HepG2 (cell line): ENCODE data around the gene FCHO2. TPM values are rescaled to one million over a fixed set of nuclear protein-coding genes. Genes with fewer than 3 reads are reported as not detected.

Experiments used
- AGO2 ChIP-seq: fragments of 200-400 bp; formaldehyde crosslinking; optimal IDR thresholded peaks from 2 replicates; pipeline ENCODE3; 2017; ENCODE audit warnings: mild to moderate bottlenecking, low read depth, low read length, moderate library complexity
- ATF1 ChIP-seq: IDR thresholded peaks from 2 replicates; pipeline ENCODE4 v1.6.1; 2016; ENCODE audit warnings: mild to moderate bottlenecking, control low read depth
- DBP ChIP-seq: sonication (generic); formaldehyde crosslinking; IDR thresholded peaks from 2 replicates; pipeline ENCODE4 v1.4.0; 2020; ENCODE audit warnings: missing genetic modification reagents; ENCODE audit errors: not compliant biosample characterization
- ESRRA ChIP-seq: sonication (generic); formaldehyde crosslinking; IDR thresholded peaks from 2 replicates; pipeline ENCODE4 v1.5.1; 2020; ENCODE audit warnings: mild to moderate bottlenecking, low read depth, missing genetic modification reagents
- ETV5 ChIP-seq: IDR thresholded peaks from 2 replicates; pipeline ENCODE4 v1.6.1; 2018; ENCODE audit warnings: missing biosample characterization, missing genetic modification reagents, inconsistent platforms, borderline replicate concordance
- FOSL1 ChIP-seq: sonication (generic); formaldehyde crosslinking; IDR thresholded peaks from 2 replicates; pipeline ENCODE4 v1.9.0; 2021; ENCODE audit warnings: missing genetic modification reagents, borderline replicate concordance
- FOXM1 ChIP-seq: sonication (generic); formaldehyde crosslinking; IDR thresholded peaks from 2 replicates; pipeline ENCODE4 v1.5.0; 2020; ENCODE audit warnings: missing genetic modification reagents
- GABPA ChIP-seq, 2 experiments: IDR thresholded peaks; 2 replicates each; pipeline ENCODE4 v1.6.1; 2011 to 2016; ENCODE audit warnings: low read depth in 2 of 2, low read length in 1 of 2, missing biosample characterization in 1 of 2, missing genetic modification characterization in 1 of 2
- HCFC1 ChIP-seq: fragments of 150-350 bp; IDR thresholded peaks from 2 replicates; pipeline ENCODE4 v1.6.1; 2014; ENCODE audit warnings: low read depth, low read length
- MTA3 ChIP-seq: sonication (generic); formaldehyde crosslinking; IDR thresholded peaks from 2 replicates; pipeline ENCODE4 v1.4.0; 2020; ENCODE audit warnings: missing genetic modification reagents
- NFIC ChIP-seq: IDR thresholded peaks from 2 replicates; pipeline ENCODE4 v1.6.1; 2012; ENCODE audit warnings: mild to moderate bottlenecking, low read length, inconsistent platforms
- NR3C1 ChIP-seq: sonication (generic); formaldehyde crosslinking; IDR thresholded peaks from 2 replicates; pipeline ENCODE4 v1.4.0; 2020; ENCODE audit warnings: missing genetic modification reagents
- REST ChIP-seq, 2 experiments: IDR thresholded peaks; 2 replicates each; pipeline ENCODE4 v1.6.1; 2011 to 2012; ENCODE audit warnings: low read length in 2 of 2, borderline replicate concordance in 1 of 2, low read depth in 1 of 2, mild to moderate bottlenecking in 1 of 2, moderate library complexity in 1 of 2
- RFXANK ChIP-seq: IDR thresholded peaks from 2 replicates; pipeline ENCODE4 v1.6.1; 2016
- STAT6 ChIP-seq: sonication (generic); formaldehyde crosslinking; IDR thresholded peaks from 2 replicates; pipeline ENCODE4 v1.4.0; 2020; ENCODE audit warnings: missing genetic modification reagents, mild to moderate bottlenecking, borderline replicate concordance
- TCF7L2 ChIP-seq: IDR thresholded peaks from 2 replicates; pipeline ENCODE4 v1.6.1; 2011; ENCODE audit warnings: mild to moderate bottlenecking, low read depth, low read length, moderate library complexity
- ZMYM4 ChIP-seq: sonication (generic); formaldehyde crosslinking; IDR thresholded peaks from 2 replicates; pipeline ENCODE4 v1.8.1; 2023; ENCODE audit warnings: mild to moderate bottlenecking, missing genetic modification reagents
- ZNF530 ChIP-seq: sonication (generic); formaldehyde crosslinking; IDR thresholded peaks from 2 replicates; pipeline ENCODE4 v1.5.0; 2020; ENCODE audit warnings: low read depth, mild to moderate bottlenecking, missing genetic modification reagents
- ZNF550 ChIP-seq: sonication (generic); formaldehyde crosslinking; IDR thresholded peaks from 2 replicates; pipeline ENCODE4 v1.4.0; 2020; ENCODE audit warnings: mild to moderate bottlenecking, missing genetic modification reagents, borderline replicate concordance
- ZNF577 ChIP-seq: sonication (generic); formaldehyde crosslinking; IDR thresholded peaks from 2 replicates; pipeline ENCODE4 v1.4.0; 2020; ENCODE audit warnings: mild to moderate bottlenecking, low read depth, missing genetic modification reagents, borderline replicate concordance
- ZNF879 ChIP-seq: sonication (generic); formaldehyde crosslinking; IDR thresholded peaks from 2 replicates; pipeline ENCODE4 v1.8.1; 2023; ENCODE audit warnings: missing genetic modification reagents
- polyA plus RNA-seq, 8 experiments: library from polyadenylated mRNA; depleted of rRNA in 3 of 8; stranded (reverse) in 7 of 8; unstranded in 1 of 8; fragments of >200 nt; fragmentation: Illumina TruSeq in 4 of 8; extraction: Trizol in 4 of 8; gene quantifications; 2 replicates each; pipeline versions ENCODE4 v1.2.1 to v1.2.3, GENCODE V29; 2011 to 2016; ENCODE audit warnings: low read depth in 4 of 8, missing spikeins in 1 of 8, mixed read lengths in 1 of 8; ENCODE audit not compliant: insufficient read depth in 1 of 8
- total RNA-seq, 5 experiments: library from RNA; depleted of rRNA; stranded (reverse); fragments of >200 nt; fragmentation: Illumina TruSeq; extraction: Trizol; gene quantifications; 2 replicates each; pipeline ENCODE4 v1.2.3, GENCODE V29; 2016; ENCODE audit warnings: low read depth in 1 of 5
- TF ChIP-seq, protein P1 (sequence below): sonication (generic); formaldehyde crosslinking; IDR thresholded peaks from 2 replicates; pipeline ENCODE4 v1.4.0; 2020; ENCODE audit warnings: mild to moderate bottlenecking, low read depth, missing genetic modification reagents
- TF ChIP-seq, protein P2 (sequence below): sonication (generic); formaldehyde crosslinking; IDR thresholded peaks from 2 replicates; pipeline ENCODE4 v1.4.0; 2020; ENCODE audit warnings: missing genetic modification reagents

The FCHO2 gene
- total and polyA plus RNA-seq, 2 of the 13 experiments (the other 11 are each of a cell fraction or from before 2014, with no cell fraction given), result 11.6 to 17.3 TPM

GRCh38 chr5:72955143-72955767 lies 586 bp upstream of the FCHO2 start (continued):
- TF ChIP-seq, protein P1, sequence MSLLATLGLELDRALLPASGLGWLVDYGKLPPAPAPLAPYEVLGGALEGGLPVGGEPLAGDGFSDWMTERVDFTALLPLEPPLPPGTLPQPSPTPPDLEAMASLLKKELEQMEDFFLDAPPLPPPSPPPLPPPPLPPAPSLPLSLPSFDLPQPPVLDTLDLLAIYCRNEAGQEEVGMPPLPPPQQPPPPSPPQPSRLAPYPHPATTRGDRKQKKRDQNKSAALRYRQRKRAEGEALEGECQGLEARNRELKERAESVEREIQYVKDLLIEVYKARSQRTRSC (CRISPR knock-in tag), result no peak
- TF ChIP-seq NFIC, result no peak
- TF ChIP-seq NR3C1 (CRISPR knock-in tag), result no peak
- TF ChIP-seq MTA3 (CRISPR knock-in tag), result no peak
- TF ChIP-seq REST (IDR thresholded peaks at IDR 0.05; ENCODE audit: borderline replicate concordance in 1 of 2, low read depth in 1 of 2, low read length in 2 of 2), result no peak
- no peak for TF ChIP-seq RFXANK (CRISPR knock-in tag)
- TF ChIP-seq ZNF530, result no peak
- TF ChIP-seq GABPA (IDR thresholded peaks at IDR 0.05; ENCODE audit: low read depth, low read length), result no peak
- no peak for TF ChIP-seq GABPA (CRISPR knock-in tag; IDR thresholded peaks at IDR 0.05; ENCODE audit: low read depth)
- no peak for TF ChIP-seq ZNF577 (CRISPR knock-in tag)
- no peak for TF ChIP-seq TCF7L2
- TF ChIP-seq ATF1 (CRISPR knock-in tag), result no peak
- TF ChIP-seq ZNF550 (CRISPR knock-in tag), result no peak
- TF ChIP-seq FOXM1 (CRISPR knock-in tag), result no peak
- TF ChIP-seq DBP (CRISPR knock-in tag), result no peak
- TF ChIP-seq HCFC1, result no peak
- TF ChIP-seq FOSL1 (CRISPR knock-in tag), result no peak
- peak; percentile 87; the same call in 1 of the 2 replicates for TF ChIP-seq ESRRA
- 0 out of 2 replicates have a peak, but pooled peaks have one; percentile 23 for TF ChIP-seq STAT6 (CRISPR knock-in tag)
- TF ChIP-seq, protein P2, sequence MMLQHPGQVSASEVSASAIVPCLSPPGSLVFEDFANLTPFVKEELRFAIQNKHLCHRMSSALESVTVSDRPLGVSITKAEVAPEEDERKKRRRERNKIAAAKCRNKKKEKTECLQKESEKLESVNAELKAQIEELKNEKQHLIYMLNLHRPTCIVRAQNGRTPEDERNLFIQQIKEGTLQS (CRISPR knock-in tag), result no peak
- no peak for TF ChIP-seq AGO2
- no peak for TF ChIP-seq ZNF879 (CRISPR knock-in tag)
- TF ChIP-seq ETV5 (CRISPR knock-in tag), result peak; percentile 48
- peak; percentile 28; the same call in 1 of the 2 replicates for TF ChIP-seq ZMYM4
